Cerebellar nuclear complex (tissue), 1 donor: ENCODE measurements around the gene SKIC8.
"Not testable (repeated sequence)": the region's sequence is repeated elsewhere in the genome, so short reads cannot be mapped to it uniquely, and the experiment has no call there.

Experiments used
- DNase-seq, 2 experiments: peaks; one replicate each; lab custom pipeline; 2025; lab: John Stamatoyannopoulos, UW

SKIC8 gene

DNA sequence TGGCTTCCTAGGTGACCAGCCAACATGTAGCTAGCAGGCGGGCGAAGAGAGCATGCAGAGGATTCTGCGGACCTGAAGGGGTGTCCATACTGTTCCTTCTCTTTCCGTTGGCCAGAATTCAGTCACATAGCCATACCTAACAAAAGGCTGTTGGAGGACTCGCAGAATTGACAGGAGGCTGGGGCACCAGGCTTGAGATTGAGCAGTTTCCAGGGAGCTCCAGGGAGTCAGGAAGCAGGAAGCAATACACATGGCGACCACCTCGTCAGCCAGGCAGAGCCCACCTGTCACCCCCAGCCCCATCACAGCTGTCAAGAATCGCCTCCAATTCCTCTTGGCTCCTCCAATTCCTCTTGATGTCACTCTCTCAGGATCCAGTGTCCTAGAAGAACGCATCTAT is 48.3 kb downstream of the SKIC8 start:
- no peak for DNase-seq

DNA sequence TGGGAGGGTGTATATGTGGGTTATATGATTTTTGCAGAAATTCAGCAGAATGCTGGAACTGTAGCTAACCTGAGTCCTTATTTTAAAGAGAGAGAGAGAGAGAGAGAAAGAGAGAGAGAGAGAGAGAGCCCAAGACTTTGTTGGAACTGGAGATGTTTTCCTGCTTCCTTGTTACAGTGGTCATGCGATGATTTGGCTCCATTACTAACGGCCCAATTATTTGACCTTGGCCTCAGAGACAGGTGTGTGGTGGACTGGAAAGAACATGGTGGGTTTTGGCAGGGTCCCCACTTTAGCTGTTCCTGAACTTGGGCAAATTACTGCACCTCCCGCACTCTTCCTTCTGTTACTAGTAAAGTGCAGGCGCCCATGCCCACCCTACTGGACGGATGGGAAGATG is 50.3 kb downstream of the SKIC8 start:
- DNase-seq, result no peak

DNA sequence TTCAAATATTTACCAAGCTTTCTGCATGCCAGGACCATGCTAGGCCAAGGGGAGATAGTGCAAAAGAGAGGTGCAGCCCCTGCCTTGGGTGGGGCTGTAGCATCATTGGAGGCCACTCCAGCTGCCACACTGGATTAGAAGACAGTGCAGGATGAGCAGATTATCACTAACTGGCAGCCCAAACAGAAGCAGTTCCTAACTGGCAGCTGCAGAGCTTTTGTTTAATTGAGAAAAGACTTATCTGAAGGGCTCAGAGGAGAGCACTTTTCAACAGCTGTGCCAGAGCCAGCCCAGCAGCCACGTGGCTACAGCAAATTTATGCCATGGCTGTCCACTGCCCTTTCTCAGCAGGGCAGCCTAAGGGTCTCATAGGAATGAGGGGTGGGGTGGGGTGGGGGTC is 51.5 kb downstream of the SKIC8 start:
- no peak for DNase-seq

DNA sequence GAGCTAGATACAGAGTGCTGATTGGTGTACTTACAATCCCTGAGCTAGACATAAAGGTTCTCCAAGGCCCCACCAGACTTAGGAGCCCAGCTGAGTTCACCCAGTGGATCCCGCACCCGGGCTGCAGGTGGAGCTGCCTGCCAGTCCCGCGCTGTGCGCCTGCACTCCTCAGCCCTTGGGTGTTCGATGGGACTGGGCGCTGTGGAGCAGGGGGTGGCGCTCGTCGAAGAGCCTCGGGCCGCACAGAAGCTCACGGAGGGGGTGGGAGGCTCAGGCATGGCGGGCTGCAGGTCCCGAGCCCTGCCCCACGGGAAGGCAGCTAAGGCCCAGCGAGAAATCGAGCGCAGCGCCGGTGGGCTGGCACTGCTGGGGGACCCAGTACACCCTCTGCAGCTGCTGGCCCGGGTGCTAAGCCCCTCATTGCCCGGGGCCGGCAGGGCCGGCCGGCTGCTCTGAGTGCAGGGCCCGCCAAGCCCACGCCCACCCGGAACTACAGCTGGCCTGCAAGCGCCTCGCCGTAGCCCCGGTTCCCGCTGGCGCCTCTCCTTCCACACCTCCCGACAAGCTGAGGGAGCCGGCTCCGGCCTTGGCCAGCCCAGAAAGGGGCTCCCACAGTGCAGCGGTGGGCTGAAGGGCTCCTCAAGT is 53.3 kb downstream of the SKIC8 start:
- DNase-seq, result not testable (repeated sequence)

DNA sequence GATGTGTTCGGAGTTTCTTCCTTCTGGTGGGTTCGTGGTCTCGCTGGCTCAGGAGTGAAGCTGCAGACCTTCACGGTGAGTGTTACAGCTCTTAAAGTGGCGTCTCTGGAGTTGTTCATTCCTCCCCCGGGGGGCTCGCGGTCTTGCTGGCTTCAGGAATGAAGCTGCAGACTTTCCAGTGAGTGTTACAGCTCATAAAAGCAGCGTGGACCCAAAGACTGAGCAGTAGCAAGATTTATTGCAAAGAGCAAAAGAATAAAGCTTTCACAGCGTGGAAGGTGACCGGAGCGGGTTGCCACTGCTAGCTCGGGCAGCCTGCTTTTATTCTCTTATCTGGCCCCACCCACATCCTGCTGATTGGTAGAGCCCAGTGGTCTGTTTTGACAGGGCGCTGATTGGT is 54.0 kb downstream of the SKIC8 start:
- DNase-seq, result not testable (repeated sequence)

DNA sequence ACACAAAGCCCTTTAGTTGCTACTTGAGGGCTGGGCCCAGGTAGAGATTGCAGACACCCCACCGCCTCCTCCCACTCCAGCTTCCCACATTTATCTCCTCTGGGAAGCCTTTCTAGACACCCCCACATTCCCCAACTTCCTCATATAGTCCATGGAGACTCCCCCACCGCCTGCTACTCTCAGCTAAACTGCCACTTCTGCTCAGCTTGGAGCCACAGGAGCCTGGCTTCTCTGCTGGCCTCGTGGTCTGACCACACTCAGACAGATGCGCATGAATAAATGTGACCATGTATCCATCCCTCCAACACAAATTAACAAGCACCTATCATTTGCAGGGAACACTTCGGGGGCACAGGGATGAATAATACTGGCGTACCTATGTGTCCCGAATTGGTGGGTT is 54.5 kb downstream of the SKIC8 start:
- DNase-seq, result no peak

DNA sequence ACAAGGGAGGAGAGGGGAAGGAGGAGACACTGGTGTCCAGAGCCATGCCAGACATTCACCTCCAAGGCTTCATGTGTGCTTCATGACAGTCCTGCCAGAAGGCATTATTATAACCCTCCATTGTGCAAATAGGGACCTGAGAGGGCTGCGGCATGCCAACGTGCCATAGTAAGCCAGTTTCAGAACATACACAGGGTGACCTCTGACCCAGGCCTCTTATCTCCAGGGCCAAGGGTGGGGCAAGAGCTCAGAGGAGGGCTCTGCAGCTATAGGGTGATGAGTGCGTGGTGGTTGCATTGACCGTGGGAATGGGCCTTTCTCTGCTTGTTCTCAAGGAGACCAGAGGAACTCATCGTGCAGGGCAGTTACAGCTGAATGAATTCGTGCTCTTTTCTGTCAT is 55.3 kb downstream of the SKIC8 start:
- DNase-seq, result no peak

DNA sequence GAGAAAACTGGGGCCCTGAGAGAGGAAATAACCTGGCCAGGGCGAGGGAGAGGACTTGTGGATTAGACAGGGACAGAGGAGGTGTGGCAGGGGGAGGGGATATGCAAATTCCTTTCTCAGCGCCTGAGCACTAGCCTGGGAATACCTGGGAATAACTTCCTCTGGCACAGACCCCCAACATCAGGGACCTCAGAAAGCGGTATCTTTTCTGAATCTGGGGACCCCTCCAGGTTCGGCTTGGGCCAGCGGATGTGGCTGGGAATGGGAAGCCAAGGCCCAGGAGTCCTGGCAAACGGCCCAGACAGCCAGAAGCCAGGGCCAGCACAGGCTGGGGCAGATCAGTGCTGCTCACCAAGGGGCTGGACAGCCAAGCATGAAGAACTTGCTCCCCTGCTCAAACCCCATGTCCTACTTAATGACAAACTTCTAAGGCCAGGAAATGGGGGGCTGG is 55.9 kb downstream of the SKIC8 start:
- no peak for DNase-seq

DNA sequence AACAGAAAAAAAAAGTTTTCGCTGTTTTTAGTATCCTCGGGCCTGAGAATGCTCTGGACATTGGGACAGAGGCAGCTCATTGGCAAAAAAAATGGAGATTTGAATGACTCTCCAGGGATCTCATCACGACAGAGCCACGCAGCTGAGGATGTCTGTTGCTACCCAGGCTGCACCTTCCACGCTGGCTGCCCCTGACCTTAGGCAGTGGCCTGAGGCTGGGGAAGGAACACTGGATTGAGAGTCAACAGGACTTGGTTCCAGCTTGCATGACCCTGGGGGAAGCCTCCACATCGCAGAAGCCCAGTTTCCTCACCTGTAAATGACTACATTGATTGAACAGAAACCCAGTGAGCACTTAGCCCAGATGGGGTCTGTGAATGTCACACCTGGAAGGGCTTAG is 56.4 kb downstream of the SKIC8 start:
- no peak for DNase-seq

DNA sequence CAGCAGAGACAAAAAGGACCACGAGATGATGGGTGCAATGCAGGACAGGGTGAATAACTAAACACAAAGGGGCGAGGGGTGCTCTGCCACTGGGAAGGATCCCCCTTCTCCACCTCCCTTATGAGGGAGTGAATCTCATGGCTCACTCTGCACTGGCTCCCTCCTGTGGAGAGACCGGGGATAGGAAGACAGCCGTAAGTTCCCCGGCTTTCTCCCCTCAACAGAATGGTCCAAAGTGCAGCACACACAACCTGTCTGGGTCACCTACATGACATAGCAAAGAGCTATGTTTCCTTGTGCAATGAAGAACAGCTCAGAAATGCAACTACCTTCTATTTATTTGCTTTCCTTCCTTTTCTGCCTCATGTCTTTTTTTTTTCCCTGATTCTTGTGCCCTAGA is 57.3 kb downstream of the SKIC8 start:
- no peak for DNase-seq

DNA sequence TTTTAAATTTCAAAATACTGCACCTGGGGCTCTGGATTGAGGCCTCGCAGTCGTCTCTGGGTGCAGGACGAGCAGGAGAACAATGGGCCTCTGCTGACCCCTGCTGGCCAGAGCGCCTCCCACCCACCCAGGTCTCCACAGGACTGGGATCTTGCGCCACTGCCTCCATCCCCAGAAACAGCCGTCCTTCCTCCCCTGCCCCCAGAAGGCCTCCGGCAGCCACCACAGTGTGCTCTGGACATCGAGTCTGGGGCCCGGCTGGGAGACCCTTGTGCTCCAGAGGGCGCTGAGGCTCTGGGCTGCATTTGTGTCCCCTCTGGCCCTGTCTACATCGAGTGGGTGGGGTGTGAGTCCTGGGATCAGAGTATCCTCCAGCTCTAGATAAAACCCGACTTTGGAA is 58.4 kb downstream of the SKIC8 start:
- DNase-seq, result peak in 1 of 2 experiments; percentile 17

DNA sequence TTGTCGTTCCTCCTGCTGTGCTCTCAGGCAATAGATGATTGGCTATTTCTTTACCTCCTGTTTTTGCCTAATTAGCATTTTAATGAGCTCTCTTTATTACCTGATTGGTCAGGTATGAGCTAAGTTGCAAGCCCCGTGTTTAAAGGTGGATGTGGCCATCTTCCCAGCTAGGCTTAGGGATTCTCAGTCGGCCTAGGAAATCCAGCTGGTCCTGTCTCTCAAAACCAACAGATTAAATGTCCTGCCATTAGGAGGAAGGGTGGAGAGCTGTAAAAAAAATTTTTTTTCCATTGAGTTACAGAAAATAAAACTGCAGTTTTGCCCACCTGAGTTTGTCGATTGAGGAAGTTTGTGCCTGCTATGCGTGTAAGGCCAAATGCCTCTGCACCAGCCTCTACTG is 59.6 kb downstream of the SKIC8 start:
- DNase-seq, result no peak

DNA sequence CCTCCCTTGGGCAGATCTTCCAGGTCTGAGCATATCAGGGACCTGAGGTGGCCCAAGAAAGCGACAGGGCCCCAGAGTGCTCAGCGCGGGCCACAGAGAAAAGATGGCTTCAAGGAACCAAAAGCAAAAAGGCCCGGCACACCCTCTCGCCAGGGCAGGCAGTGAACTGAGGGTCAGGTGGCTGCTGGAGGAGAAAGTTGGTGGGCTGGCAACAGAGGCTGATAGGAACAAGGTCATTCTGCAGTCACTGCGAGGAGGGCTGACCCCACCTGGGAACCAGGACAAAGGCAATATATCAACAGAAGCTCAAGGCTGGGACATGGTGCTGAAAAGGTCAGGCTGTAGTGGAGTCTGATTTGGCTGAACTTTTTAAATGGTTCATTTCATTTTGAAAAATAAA is 62.3 kb downstream of the SKIC8 start:
- no peak for DNase-seq

DNA sequence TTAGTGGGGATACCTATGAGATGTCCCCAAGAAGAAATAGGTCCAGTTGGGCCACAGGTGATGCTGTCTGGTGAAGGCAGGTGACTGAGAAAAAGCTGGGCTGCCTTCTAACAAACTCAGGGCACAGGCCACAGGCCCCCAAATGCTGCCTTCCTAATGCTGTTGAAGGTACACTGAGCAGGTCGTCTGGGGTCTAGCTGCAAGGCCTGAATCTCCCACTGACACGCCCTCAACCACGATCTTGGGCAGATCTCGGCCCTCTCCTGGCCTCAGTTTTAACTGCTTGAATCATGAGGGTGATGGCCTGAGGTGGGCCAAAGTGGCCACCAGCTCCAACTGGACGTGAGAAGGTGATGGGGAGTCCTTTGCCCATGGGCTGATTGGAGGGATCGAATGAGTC is 62.9 kb downstream of the SKIC8 start:
- DNase-seq, result no peak

DNA sequence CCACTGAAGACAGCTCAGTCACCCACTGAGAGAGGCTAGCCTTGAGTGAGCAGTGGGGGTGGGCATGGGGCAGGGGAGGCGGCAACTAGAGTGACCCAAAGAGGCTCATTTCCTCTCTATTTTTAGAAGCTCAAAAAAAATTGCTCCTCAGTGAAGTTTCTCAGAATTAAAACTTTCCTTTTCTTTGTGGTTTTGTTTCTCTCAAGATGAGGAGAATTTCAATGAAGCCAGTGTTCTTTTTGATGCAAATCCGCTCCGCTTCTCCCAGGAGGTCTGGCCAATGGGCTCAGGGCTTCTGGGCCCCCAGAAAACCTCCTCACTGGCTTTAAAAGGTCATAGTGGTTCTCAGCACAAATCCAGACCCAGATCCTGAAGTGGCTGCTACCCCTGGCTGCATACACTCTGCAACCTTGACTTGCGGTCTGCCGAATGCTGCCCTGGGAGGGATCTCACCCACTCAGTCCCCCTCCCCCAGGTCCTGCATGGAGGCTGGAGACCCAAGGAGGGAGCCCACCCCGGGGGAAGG is 64.8 kb downstream of the SKIC8 start, which contains the start of gene ACSBG1:
Gene ACSBG1 (minus strand): TSS at position 51 of the 526 bp plus-strand sequence. CDS start 64 bp downstream, outside the sequence.
- no peak for DNase-seq

DNA sequence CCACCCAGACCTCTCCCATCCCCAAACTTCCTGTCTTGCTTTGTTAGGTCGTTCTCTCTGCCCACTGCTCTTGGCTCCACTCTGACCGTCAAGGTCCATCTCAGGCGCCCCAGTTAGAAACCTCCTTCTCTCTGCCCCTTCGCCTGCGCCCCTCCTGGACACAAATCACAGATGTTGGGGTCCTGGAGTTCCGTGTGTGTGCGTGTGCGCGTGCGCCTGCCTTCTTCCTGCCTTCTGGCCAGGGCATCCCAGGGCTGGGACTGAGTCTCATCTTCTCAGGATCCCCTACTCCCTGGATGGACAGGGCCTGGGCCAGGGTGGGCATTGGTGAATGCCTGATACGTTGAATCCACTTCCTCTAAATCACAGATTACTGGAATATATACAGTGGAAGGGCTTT is 65.9 kb downstream of the SKIC8 start:
- no peak for DNase-seq
